Muscle of back (tissue), 11 donors: Measurements from ENCODE around the gene INTS4. TPM values are rescaled to one million over a fixed set of nuclear protein-coding genes. Genes with fewer than 3 reads are reported as not detected.
"Not testable (repeated sequence)": the region's sequence is repeated elsewhere in the genome, so short reads cannot be mapped to it uniquely, and the experiment has no call there.

ENCODE experiments used
- DNase-seq, 3 donors: peaks; one replicate each; pipeline versions ENCODE4 v3.0.0 to v3.0.0-alpha.2; 2013
- polyA plus RNA-seq, 10 donors: library from polyadenylated mRNA; unstranded; fragments of 120-200 nt; gene quantifications; one replicate each; pipeline ENCODE4 v1.2.1, GENCODE V29; 2013; ENCODE audit not compliant: insufficient read length in 10 of 10

INTS4 gene
- polyA plus RNA-seq, 10 donors = 16.4 to 32.8 (median 25.3) TPM

- no peak for DNase-seq
Measured at GRCh38 chr11:77882396-77882795, 112.1 kb downstream of the INTS4 start.

- peak in 2 of 3 donors; percentile 58 to 76 for DNase-seq
Measured at GRCh38 chr11:77879218-77879617, 115.2 kb downstream of the INTS4 start.

GRCh38 chr11:77878247-77878646 lies 116.2 kb downstream of the INTS4 start:
- DNase-seq = peak; percentile 24 to 58 (median 48)

GRCh38 chr11:77876045-77876444 lies 118.4 kb downstream of the INTS4 start:
- DNase-seq = no peak

- no peak for DNase-seq
Measured at GRCh38 chr11:77874206-77874605, 120.3 kb downstream of the INTS4 start.

- DNase-seq = no peak
Measured at GRCh38 chr11:77873345-77873744, 121.1 kb downstream of the INTS4 start.

- no peak for DNase-seq
Measured at GRCh38 chr11:77871855-77872254, 122.6 kb downstream of the INTS4 start.

- no peak for DNase-seq
Measured at GRCh38 chr11:77868744-77869143, 125.7 kb downstream of the INTS4 start.

- no peak for DNase-seq
Measured at GRCh38 chr11:77866336-77866735, 128.1 kb downstream of the INTS4 start.

- DNase-seq = no peak
Measured at GRCh38 chr11:77865805-77866204, 128.7 kb downstream of the INTS4 start.

- not testable (repeated sequence) for DNase-seq
Measured at GRCh38 chr11:77861444-77861843, 133.0 kb downstream of the INTS4 start.

GRCh38 chr11:77857906-77858457 lies 136.5 kb downstream of the INTS4 start:
- DNase-seq = not testable (repeated sequence)

GRCh38 chr11:77854838-77855237 lies 139.6 kb downstream of the INTS4 start:
- no peak for DNase-seq

- DNase-seq = no peak
Measured at GRCh38 chr11:77851503-77851902, 143.0 kb downstream of the INTS4 start.

GRCh38 chr11:77843700-77844099 lies 150.8 kb downstream of the INTS4 start:
- DNase-seq = not testable (repeated sequence)

GRCh38 chr11:77842441-77843121 lies 151.9 kb downstream of the INTS4 start:
- no peak for DNase-seq

- DNase-seq = no peak
Measured at GRCh38 chr11:77833302-77833701, 161.2 kb downstream of the INTS4 start.

- no peak for DNase-seq
Measured at GRCh38 chr11:77828926-77829325, 165.5 kb downstream of the INTS4 start.

Other genes starting within 250 kb of the INTS4 start
- 10 to 100 TPM; 31.6 to 47.7 (median 36.9) TPM for gene RSF1, start 173.9 kb downstream of the INTS4 start, polyA plus RNA-seq
- 10 to 100 TPM; 33.8 to 45.3 (median 40.9) TPM for gene AAMDC, start 173.5 kb downstream of the INTS4 start, polyA plus RNA-seq
- gene KCTD14, start 28.6 kb upstream of the INTS4 start, polyA plus RNA-seq = 1 to 10 TPM in 8 of 10 donors, under 1 TPM in 2; 0.66 to 1.8 (median 1.4) TPM
- gene THRSP, start 69.2 kb upstream of the INTS4 start, polyA plus RNA-seq = under 1 TPM in 9 of 10 donors, not detected in 1; 0.11 to 0.99 (median 0.17) TPM
- gene NDUFC2, start 85.2 kb upstream of the INTS4 start, polyA plus RNA-seq = 100 to 1,000 TPM; 118 to 189 (median 155) TPM
- 10 to 100 TPM; 18.4 to 35.3 (median 25.6) TPM for gene ALG8, start 145.0 kb upstream of the INTS4 start, polyA plus RNA-seq
- 1 to 10 TPM; 5.9 to 7.4 (median 6.7) TPM for gene KCTD21, start 194.0 kb upstream of the INTS4 start, polyA plus RNA-seq
- 1 to 10 TPM; 2.9 to 5.6 (median 4.1) TPM for gene USP35, start 194.3 kb upstream of the INTS4 start, polyA plus RNA-seq